Ovary (tissue), 3 donors: ENCODE results near the gene WIZ.
"Not testable (repeated sequence)": the region's sequence is repeated elsewhere in the genome, so short reads cannot be mapped to it uniquely, and the experiment has no call there.

Source experiments
- CTCF ChIP-seq, 3 donors: fragments of 450-650 bp in 2 of 3; fragments of 200-600 bp in 1 of 3; IDR thresholded peaks; one replicate each; pipeline versions ENCODE4 v1.5.1 to v1.8.0; 2016 to 2022; ENCODE audit warnings: antibody characterized with exemption in 3 of 3, mild to moderate bottlenecking in 1 of 3
- EP300 ChIP-seq: sonication (generic); formaldehyde crosslinking; IDR thresholded peaks from one replicate; pipeline ENCODE4 v1.6.1; 2017; ENCODE audit warnings: antibody characterized with exemption
- POLR2A ChIP-seq: fragments of 450-650 bp; IDR thresholded peaks from one replicate; pipeline ENCODE4 v1.6.1; 2017; ENCODE audit warnings: antibody characterized with exemption, mild to moderate bottlenecking, moderate library complexity
- donor health status: DM: no; HTN: no; CAD: no.

DNA sequence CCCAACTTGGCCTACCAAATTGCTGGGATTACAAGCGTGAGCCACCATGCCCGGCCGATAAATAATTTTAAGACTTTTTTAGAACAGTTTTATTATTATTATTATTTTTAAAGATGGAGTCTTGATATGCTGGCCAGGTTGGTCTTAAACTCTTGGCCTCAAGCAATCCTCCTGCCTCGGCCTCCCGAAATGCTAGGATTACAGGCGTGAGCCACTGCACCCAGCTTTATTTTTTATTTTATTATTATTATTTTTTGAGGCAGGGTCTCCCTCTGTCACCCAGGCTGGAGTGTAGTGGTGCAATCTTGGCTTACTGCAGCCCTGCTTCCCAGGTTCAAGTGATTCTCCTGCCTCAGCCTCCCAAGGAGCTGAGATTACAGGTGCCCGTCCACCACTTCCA lies 31.2 kb upstream of the WIZ start:
- TF ChIP-seq CTCF (IDR thresholded peaks at IDR 0.05); POLR2A; EP300: not testable (repeated sequence)
